Adipocyte (in vitro differentiated cells): Measurements from ENCODE around the gene CDC42BPB.
"Not testable (repeated sequence)": the region's sequence is repeated elsewhere in the genome, so short reads cannot be mapped to it uniquely, and the experiment has no call there.

Source experiments
- DNase-seq: peaks from one replicate; pipeline ENCODE4 v3.0.0-alpha.2; 2015; ENCODE audit warnings: low read depth
- H3K27me3 ChIP-seq: replicated peaks from 2 replicates; pipeline ENCODE4 v1.7.0; 2013; ENCODE audit warnings: mild to moderate bottlenecking, low read length, moderate library complexity; ENCODE audit not compliant: control insufficient read depth, insufficient read depth
- H3K36me3 ChIP-seq: 2 replicates; pipeline ENCODE4 v1.7.0; 2013; ENCODE audit warnings: low read length, mild to moderate bottlenecking, moderate library complexity; ENCODE audit not compliant: control insufficient read depth, insufficient read depth, severe bottlenecking
- H3K4me1 ChIP-seq: 2 replicates; pipeline ENCODE4 v1.7.0; 2013; ENCODE audit warnings: mild to moderate bottlenecking, low read length, moderate library complexity; ENCODE audit not compliant: control insufficient read depth, insufficient read depth
- H3K4me3 ChIP-seq: 2 replicates; pipeline ENCODE4 v1.7.0; 2013; ENCODE audit warnings: mild to moderate bottlenecking, low read length, moderate library complexity
- H3K9ac ChIP-seq: 2 replicates; pipeline ENCODE4 v1.7.0; 2013; ENCODE audit warnings: mild to moderate bottlenecking, low read length, moderate library complexity
- H3K9me3 ChIP-seq: 2 replicates; pipeline ENCODE4 v1.7.0; 2013; ENCODE audit warnings: mild to moderate bottlenecking, low read length, moderate library complexity; ENCODE audit not compliant: control insufficient read depth

Gene CDC42BPB

DNA sequence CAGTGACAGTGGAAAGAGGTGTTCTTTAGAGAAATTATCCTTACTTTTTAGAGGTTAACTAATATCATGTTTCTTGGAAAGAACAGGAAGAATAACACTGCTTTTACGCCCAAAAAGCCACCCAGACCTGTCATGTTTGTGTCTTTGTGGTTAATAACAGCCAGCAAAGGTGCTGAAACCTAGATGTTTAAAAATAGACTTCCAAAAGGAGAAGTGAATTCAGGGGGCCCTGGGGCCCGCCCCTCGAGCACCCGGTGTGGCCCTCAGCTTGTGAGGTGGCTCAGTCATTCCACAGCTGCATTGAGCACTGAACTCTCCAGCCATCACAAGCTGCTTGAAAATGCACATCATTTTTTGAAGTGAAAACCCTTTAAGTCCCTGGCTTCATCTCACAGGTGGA lies 155.7 kb downstream of the CDC42BPB start:
- no peak overlapping the region for H3K4me3 ChIP-seq
- H3K27me3 ChIP-seq = no peaks in the 10 kb centered on the region
- peaks cover 12% of the 10 kb centered on the region for H3K4me1 ChIP-seq
- H3K36me3 ChIP-seq = peaks cover 27% of the 10 kb centered on the region
- DNase-seq = no peak
- H3K9me3 ChIP-seq = no peaks in the 10 kb centered on the region
- no peak overlapping the region for H3K9ac ChIP-seq

- DNase-seq = no peak
- no peaks in the 10 kb centered on the region for H3K9me3 ChIP-seq
- no peaks in the 10 kb centered on the region for H3K27me3 ChIP-seq
- peaks cover 15% of the 10 kb centered on the region for H3K4me1 ChIP-seq
- no peak overlapping the region for H3K9ac ChIP-seq
- peaks cover 23% of the 10 kb centered on the region for H3K36me3 ChIP-seq
- no peak overlapping the region for H3K4me3 ChIP-seq
These were observed 156.4 kb downstream of the CDC42BPB start for GRCh38 chr14:102900631-102901571.

- Histone ChIP-seq H3K36me3 (peaks cover 22% of the 10 kb centered on the region), H3K4me3 (no peak overlapping the region), H3K9me3 (no peaks in the 10 kb centered on the region), H3K27me3 (no peaks in the 10 kb centered on the region), H3K4me1 (peaks cover 18% of the 10 kb centered on the region), H3K9ac (no peak overlapping the region)
- no peak for DNase-seq
These were observed 157.8 kb downstream of the CDC42BPB start for GRCh38 chr14:102899516-102899900.

DNA sequence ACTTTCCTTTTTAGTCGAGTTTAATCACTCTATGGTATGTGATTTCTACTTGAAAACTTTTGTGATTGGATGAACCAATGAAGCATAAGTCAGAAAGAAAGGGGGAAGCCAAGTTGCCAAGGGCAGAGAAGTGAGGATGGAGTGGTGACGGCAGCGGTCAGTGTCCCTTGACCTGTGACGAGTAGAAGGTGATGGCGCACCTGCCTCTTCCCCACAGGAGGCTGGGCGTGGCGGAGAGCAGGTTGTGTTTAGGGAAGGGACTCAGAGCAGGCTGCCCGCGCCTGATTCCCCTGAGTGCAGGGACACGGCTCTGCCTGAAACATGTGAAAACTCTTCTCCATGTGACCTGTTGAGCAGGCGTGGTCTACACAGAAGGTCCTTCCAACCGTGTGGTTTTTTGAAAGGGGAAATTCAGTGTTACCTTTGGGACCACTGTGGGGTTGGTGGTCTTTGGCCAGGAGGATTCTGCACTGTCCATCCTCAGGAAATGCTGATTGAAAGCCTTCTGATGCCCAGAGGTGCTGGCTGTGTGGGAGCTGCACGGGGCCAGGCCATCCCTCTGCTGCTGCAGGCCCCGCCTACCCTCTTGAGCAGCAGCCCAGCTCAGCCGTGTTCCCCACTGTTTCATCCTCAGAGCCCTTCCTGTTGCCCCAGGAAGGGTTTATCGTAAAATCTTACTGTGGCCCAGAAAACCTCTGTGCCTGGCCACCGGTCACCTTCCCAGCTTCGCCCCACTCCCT lies 158.4 kb downstream of the CDC42BPB start:
- Histone ChIP-seq H3K27me3 (no peaks in the 10 kb centered on the region), H3K4me1 (peaks cover 23% of the 10 kb centered on the region), H3K9me3 (no peaks in the 10 kb centered on the region), H3K9ac (no peak overlapping the region), H3K4me3 (no peak overlapping the region), H3K36me3 (peaks cover 20% of the 10 kb centered on the region)
- DNase-seq = no peak

DNA sequence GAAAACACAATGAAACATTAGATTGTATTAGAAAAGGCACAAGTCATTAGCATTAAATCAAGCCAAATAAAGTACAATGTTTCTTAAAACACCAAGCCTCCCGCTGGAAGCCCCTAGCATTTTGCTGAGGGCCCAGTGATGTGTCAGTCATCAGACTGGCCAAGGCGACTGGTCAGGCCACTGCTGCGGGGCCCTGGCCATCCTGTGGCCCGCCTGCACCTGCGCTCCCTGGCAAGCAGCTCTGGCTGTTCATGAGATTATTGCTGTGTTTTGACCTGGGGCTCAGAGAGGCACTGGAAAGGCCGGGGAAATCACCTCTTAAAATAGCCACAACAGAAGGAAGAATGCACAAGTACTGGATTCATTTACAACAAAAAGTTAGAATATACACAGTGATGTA lies 159.1 kb downstream of the CDC42BPB start:
- H3K4me1 ChIP-seq = peaks cover 27% of the 10 kb centered on the region

GRCh38 chr14:102897299-102898027 lies 159.9 kb downstream of the CDC42BPB start:
- no peaks in the 10 kb centered on the region for H3K27me3 ChIP-seq
- DNase-seq = no peak
- H3K9ac ChIP-seq = no peak overlapping the region
- H3K4me1 ChIP-seq = peaks cover 34% of the 10 kb centered on the region
- peaks cover 12% of the 10 kb centered on the region for H3K36me3 ChIP-seq
- H3K4me3 ChIP-seq = no peak overlapping the region
- no peaks in the 10 kb centered on the region for H3K9me3 ChIP-seq

More for the DNA sequence above, 159.1 kb downstream of the CDC42BPB start:
- no peak for DNase-seq
- Histone ChIP-seq H3K4me3 (no peak overlapping the region), H3K9ac (no peak overlapping the region), H3K27me3 (no peaks in the 10 kb centered on the region), H3K36me3 (peaks cover 14% of the 10 kb centered on the region), H3K9me3 (no peaks in the 10 kb centered on the region)

GRCh38 chr14:102896735-102897134 lies 160.6 kb downstream of the CDC42BPB start:
- Histone ChIP-seq H3K36me3 (peaks cover 12% of the 10 kb centered on the region), H3K4me1 (peaks cover 37% of the 10 kb centered on the region)
- not testable (repeated sequence) for H3K27me3 ChIP-seq, H3K9me3 ChIP-seq, H3K4me3 ChIP-seq, DNase-seq, H3K9ac ChIP-seq

GRCh38 chr14:102893452-102893851 lies 163.9 kb downstream of the CDC42BPB start:
- DNase-seq = peak; percentile 75
- Histone ChIP-seq H3K9ac (no peak overlapping the region), H3K4me3 (peak overlapping the region; percentile 25), H3K4me1 (peaks cover 41% of the 10 kb centered on the region), H3K27me3 (no peaks in the 10 kb centered on the region), H3K9me3 (no peaks in the 10 kb centered on the region), H3K36me3 (peaks cover 28% of the 10 kb centered on the region)

DNA sequence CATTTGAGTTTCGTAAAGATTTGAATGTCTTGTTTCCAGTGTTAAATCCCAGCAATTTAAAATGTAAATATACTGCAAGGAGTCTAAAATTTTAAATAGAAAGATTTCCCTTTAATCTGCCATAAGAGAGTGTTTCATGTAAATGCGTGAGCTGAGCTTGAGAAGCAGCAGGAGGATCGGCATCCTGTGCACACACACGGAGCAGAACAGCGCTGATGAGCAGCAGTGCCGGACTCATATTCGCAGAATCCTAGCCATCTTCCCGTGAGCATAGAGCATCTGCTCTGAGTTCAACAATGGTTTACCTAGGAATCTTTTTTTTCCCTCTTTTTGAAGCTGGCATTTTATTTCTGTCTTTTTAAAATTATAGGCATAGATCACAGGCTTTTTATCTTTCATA lies 164.7 kb downstream of the CDC42BPB start:
- no peak overlapping the region for H3K9ac ChIP-seq
- no peaks in the 10 kb centered on the region for H3K27me3 ChIP-seq
- no peaks in the 10 kb centered on the region for H3K9me3 ChIP-seq
- no peak for DNase-seq
- peaks cover 39% of the 10 kb centered on the region for H3K4me1 ChIP-seq
- H3K36me3 ChIP-seq = peaks cover 36% of the 10 kb centered on the region
- H3K4me3 ChIP-seq = no peak overlapping the region

GRCh38 chr14:102891556-102891955 lies 165.8 kb downstream of the CDC42BPB start:
- H3K4me3 ChIP-seq = no peak overlapping the region
- peaks cover 42% of the 10 kb centered on the region for H3K36me3 ChIP-seq
- H3K27me3 ChIP-seq = no peaks in the 10 kb centered on the region
- H3K9me3 ChIP-seq = no peaks in the 10 kb centered on the region
- H3K9ac ChIP-seq = no peak overlapping the region
- peak; percentile 48 for DNase-seq
- peaks cover 28% of the 10 kb centered on the region for H3K4me1 ChIP-seq

- no peak overlapping the region for H3K9ac ChIP-seq
- DNase-seq = no peak
- H3K4me3 ChIP-seq = no peak overlapping the region
- peaks cover 26% of the 10 kb centered on the region for H3K4me1 ChIP-seq
- no peaks in the 10 kb centered on the region for H3K27me3 ChIP-seq
- H3K9me3 ChIP-seq = no peaks in the 10 kb centered on the region
- peaks cover 47% of the 10 kb centered on the region for H3K36me3 ChIP-seq
These were observed 166.2 kb downstream of the CDC42BPB start for GRCh38 chr14:102891111-102891510.
